PC-3 (cell line): ENCODE results near the gene ZER1. TPM values are rescaled to one million over a fixed set of nuclear protein-coding genes. Genes with fewer than 3 reads are reported as not detected.

ENCODE experiments used
- ATAC-seq: fragments of 200-7000 bp; cut with Tn5 transposase; 2 replicates; pipeline ENCODE4 v1.9.1; 2020; ENCODE audit warnings: mild to moderate bottlenecking, moderate library complexity
- BruUV-seq: library from RNA; stranded (reverse); fragments of 400-500 nt; replicated peaks from 2 replicates; lab custom pipeline; 2021; lab: Mats Ljungman, UMichigan
- CTCF ChIA-PET: fragments of 300-600 bp; sonication (Branson Sonifier 250); formaldehyde crosslinking; loops from one replicate; lab custom pipeline; 2022; ENCODE audit warnings: antibody characterized with exemption; lab: Charles Lee
- POLR2A ChIA-PET: fragments of 300-600 bp; sonication (Branson Sonifier 250); formaldehyde crosslinking; loops from one replicate; lab custom pipeline; 2022; ENCODE audit warnings: antibody characterized with exemption; ENCODE audit not compliant: unreplicated experiment; lab: Charles Lee
- DNase-seq: peaks from one replicate; pipeline ENCODE4 v3.0.0-alpha.2; 2015
- H2AFZ ChIP-seq: fragments of 300-600 bp; sonication (generic); 2 replicates; pipeline ENCODE4 v1.6.0; 2016; ENCODE audit warnings: antibody characterized with exemption, low read length
- H3F3A ChIP-seq: fragments of 300-600 bp; sonication (generic); one replicate; pipeline ENCODE4 v1.6.0; 2017; ENCODE audit warnings: antibody characterized with exemption, low read length, control low read depth, mild to moderate bottlenecking; ENCODE audit not compliant: unreplicated experiment
- H3K27ac ChIP-seq: fragments of 300-600 bp; sonication (generic); 2 replicates; pipeline ENCODE4 v1.5.1; 2016; ENCODE audit warnings: mild to moderate bottlenecking, low read length
- H3K27me3 ChIP-seq: fragments of 300-600 bp; sonication (generic); 2 replicates; pipeline ENCODE4 v1.6.1; 2016; ENCODE audit warnings: low read length, mixed read lengths
- H3K36me3 ChIP-seq: fragments of 300-600 bp; sonication (generic); 2 replicates; pipeline ENCODE4 v1.6.1; 2016; ENCODE audit warnings: low read depth, mixed run types, low read length, mixed read lengths
- H3K4me1 ChIP-seq: fragments of 300-600 bp; sonication (generic); 2 replicates; pipeline ENCODE4 v1.5.1; 2016; ENCODE audit warnings: low read length; ENCODE audit not compliant: insufficient read depth
- H3K4me2 ChIP-seq: fragments of 300-600 bp; sonication (generic); 2 replicates; pipeline ENCODE4 v1.6.0; 2016; ENCODE audit warnings: low read length
- H3K4me3 ChIP-seq: fragments of 300-600 bp; sonication (generic); 2 replicates; pipeline ENCODE4 v1.5.1; 2016; ENCODE audit warnings: mild to moderate bottlenecking, low read length, mixed read lengths
- H3K79me2 ChIP-seq: fragments of 300-600 bp; sonication (generic); 2 replicates; pipeline ENCODE4 v1.6.1; 2017; ENCODE audit warnings: low read length, mixed read lengths
- H3K9ac ChIP-seq: fragments of 300-600 bp; sonication (generic); 2 replicates; pipeline ENCODE4 v1.6.0; 2016; ENCODE audit warnings: mild to moderate bottlenecking, low read length
- H3K9me2 ChIP-seq: fragments of 300-600 bp; sonication (generic); replicated peaks from 2 replicates; pipeline ENCODE4 v1.6.1; 2016; ENCODE audit warnings: mixed run types, low read length, mixed read lengths
- H3K9me3 ChIP-seq: fragments of 300-600 bp; sonication (generic); 2 replicates; pipeline ENCODE4 v1.6.1; 2016; ENCODE audit warnings: low read length, mixed read lengths
- H4K20me1 ChIP-seq: fragments of 300-600 bp; sonication (generic); 2 replicates; pipeline ENCODE4 v1.6.1; 2016; ENCODE audit warnings: low read length, mixed read lengths
- CTCF ChIP-seq: fragments of 300-600 bp; sonication (generic); conservative IDR thresholded peaks from 2 replicates; pipeline ENCODE4 v1.5.1; 2017; ENCODE audit warnings: antibody characterized with exemption, low read depth, mild to moderate bottlenecking, low read length
- EZH2 ChIP-seq: fragments of 300-600 bp; sonication (generic); IDR thresholded peaks from one replicate; pipeline ENCODE4 v1.6.1; 2017; ENCODE audit warnings: antibody characterized with exemption, mild to moderate bottlenecking, low read length; ENCODE audit not compliant: unreplicated experiment
- EZH2phosphoT487 ChIP-seq: fragments of 300-600 bp; sonication (generic); IDR thresholded peaks from 2 replicates; pipeline ENCODE4 v1.6.1; 2018; ENCODE audit warnings: mild to moderate bottlenecking, antibody characterized with exemption, low read length, borderline replicate concordance
- intact Hi-C: fragments of 100-400 bp; cut with micrococcal nuclease; formaldehyde crosslinking; loops from 2 replicates; pipeline ENCODE4 v1.9.0; 2023
- total RNA-seq: library from RNA; depleted of rRNA; stranded (reverse); fragments of >200 nt; gene quantifications from 2 replicates; pipeline ENCODE4 v1.2.3, GENCODE V29; 2014

Gene ZER1
- total RNA-seq, 1 experiment from 2014 or later = 20.6 TPM

GRCh38 chr9:128706671-128707381 lies 64.9 kb downstream of the ZER1 start:
- POLR2A ChIA-PET = no interaction called here
- Histone ChIP-seq H3K4me2 (no peak overlapping the region), H3K79me2 (no peaks in the 10 kb centered on the region), H3K36me3 (no peaks in the 10 kb centered on the region), H3K27me3 (no peaks in the 10 kb centered on the region), H3K9me2 (no peaks in the 10 kb centered on the region), H3K4me1 (no peaks in the 10 kb centered on the region), H3K4me3 (no peak overlapping the region), H3K9me3 (no peaks in the 10 kb centered on the region), H3K9ac (no peak overlapping the region), H4K20me1 (no peaks in the 10 kb centered on the region), H2AFZ (no peak overlapping the region), H3K27ac (no peak overlapping the region), H3F3A (no peaks in the 10 kb centered on the region)
- no peak for DNase-seq
- TF ChIP-seq CTCF = no peak
- TF ChIP-seq EZH2phosphoT487 = no peak
- TF ChIP-seq EZH2 = no peak
- no peak for ATAC-seq
- no TSS peak for BruUV-seq
- CTCF ChIA-PET = no interaction called here
- intact Hi-C loops = no loop called here

GRCh38 chr9:128706045-128706444 lies 65.7 kb downstream of the ZER1 start:
- no peak overlapping the region for H3K9ac ChIP-seq
- no peaks in the 10 kb centered on the region for H3K36me3 ChIP-seq
- ATAC-seq (no peak), DNase-seq (no peak)
- no peak overlapping the region for H3K27ac ChIP-seq
- intact Hi-C loops = no loop called here
- ChIA-PET CTCF (no interaction called here), POLR2A (no interaction called here)
- H3F3A ChIP-seq = no peaks in the 10 kb centered on the region
- no peak overlapping the region for H3K4me3 ChIP-seq
- H3K9me2 ChIP-seq = no peaks in the 10 kb centered on the region
- TF ChIP-seq EZH2 (no peak), EZH2phosphoT487 (no peak), CTCF (no peak)
- H3K27me3 ChIP-seq = no peaks in the 10 kb centered on the region
- H4K20me1 ChIP-seq = no peaks in the 10 kb centered on the region
- no peak overlapping the region for H2AFZ ChIP-seq
- no peaks in the 10 kb centered on the region for H3K4me1 ChIP-seq
- BruUV-seq = no TSS peak
- no peaks in the 10 kb centered on the region for H3K79me2 ChIP-seq
- no peak overlapping the region for H3K4me2 ChIP-seq
- no peaks in the 10 kb centered on the region for H3K9me3 ChIP-seq
